Measurements from ENCODE around the gene GSG1L. TPM values are rescaled to one million over a fixed set of nuclear protein-coding genes. Genes with fewer than 3 reads are reported as not detected.

The GSG1L gene
- 0.19 TPM for total RNA-seq
- long read RNA-seq = 0 reads

GRCh38 chr16:28063591-28064061, at the start of gene GSG1L:
TSS of gene GSG1L (minus strand) at chr16:28063714. CDS start at chr16:28063424, 290 bp downstream.
- intact Hi-C loops (cut with DNase I) = no loop called here
- ATAC-seq (peak; percentile 51), DNase-seq (ENCODE audit: missing footprints) (no peak)

DNA sequence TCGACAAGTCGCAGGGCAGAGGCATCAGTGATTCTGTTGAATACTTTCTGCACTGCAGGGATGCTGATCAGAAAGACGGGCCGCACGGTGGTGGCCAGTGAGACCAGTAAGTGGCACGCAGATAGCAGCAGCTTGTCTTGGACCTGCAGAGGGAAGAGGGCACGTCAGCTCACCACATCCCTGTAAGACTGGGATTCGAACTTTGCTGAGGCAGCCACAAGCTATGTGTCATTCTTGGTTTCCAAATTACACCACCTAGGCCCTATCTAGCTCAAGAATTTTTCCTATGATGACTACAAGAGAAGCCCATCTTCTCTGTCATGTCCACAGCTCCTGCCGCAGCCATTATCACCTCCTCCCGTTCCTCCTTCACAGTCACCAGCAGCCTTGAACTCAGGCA, 49.4 kb upstream of the GSG1L start:
- DNase-seq (ENCODE audit: missing footprints) (no peak), ATAC-seq (no peak)
- intact Hi-C loops (cut with DNase I) = no loop called here

DNA sequence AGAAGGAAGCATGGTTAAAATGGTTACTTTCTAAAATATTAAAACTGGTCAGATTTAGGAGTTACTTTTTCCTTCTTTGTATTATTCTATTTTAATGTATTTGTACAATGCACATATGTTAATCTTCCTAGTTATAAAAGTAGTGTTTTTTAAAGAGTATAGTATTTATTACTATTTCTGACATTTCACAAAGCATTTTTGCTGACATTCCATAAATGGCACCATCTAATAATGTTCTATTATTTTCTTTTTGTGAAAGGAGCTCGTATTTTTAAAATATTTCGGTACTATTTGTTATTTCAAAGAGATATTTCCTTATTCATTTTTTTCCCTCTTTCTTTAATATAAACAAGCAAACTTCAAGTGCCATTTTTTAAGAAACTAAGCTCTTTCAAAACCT, 47.5 kb upstream of the GSG1L start:
- DNase-seq (ENCODE audit: missing footprints) = no peak
- ATAC-seq = no peak
- intact Hi-C loops (cut with DNase I) = no loop called here

- intact Hi-C loops (cut with DNase I) = no loop called here
- ATAC-seq = no peak
- no peak for DNase-seq (ENCODE audit: missing footprints)
These were observed 47.0 kb upstream of the GSG1L start for GRCh38 chr16:28110479-28110878.

DNA sequence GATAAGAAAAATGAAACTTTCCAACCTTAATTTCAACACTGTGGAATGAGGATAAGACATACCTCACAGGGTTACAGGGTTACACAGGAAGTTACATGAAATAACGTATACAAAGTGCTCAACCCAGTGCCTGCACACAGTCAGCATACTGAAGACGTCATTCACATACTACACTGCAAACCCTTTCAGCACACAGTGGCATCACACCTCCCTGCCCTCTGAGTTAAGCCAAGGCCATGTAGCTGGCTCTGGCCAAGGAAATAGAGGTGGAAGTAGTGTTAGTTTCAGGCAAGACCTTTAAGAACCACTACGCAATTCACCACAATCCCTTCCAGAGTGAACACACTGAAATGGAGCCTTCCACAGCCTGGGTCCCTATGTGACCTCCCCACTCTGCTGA, 46.6 kb upstream of the GSG1L start:
- DNase-seq (ENCODE audit: missing footprints) (no peak), ATAC-seq (no peak)
- intact Hi-C loops (cut with DNase I) = no loop called here

GRCh38 chr16:28108590-28109247, 45.2 kb upstream of the GSG1L start:
- intact Hi-C loops (cut with DNase I) = no loop called here
- ATAC-seq (no peak), DNase-seq (ENCODE audit: missing footprints) (no peak)

DNA sequence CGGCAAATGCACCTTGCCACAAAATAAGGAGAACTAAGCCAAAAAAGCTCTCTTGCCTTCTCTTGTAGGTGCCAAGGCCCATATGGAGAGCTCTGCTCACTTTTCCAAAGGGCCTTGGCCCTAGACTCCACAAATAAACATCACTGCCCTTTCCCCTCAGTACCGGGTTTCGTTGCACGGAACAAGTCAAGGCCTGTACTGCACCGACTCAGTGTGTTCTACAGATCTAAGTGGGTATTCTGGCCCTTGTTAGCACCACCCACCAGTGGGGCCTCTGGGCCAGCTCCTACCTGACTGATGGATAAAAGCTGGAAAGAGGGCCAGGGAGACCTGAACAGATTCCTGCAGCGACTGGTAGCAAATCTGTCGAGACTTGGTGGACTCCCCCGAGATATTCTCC, 43.7 kb upstream of the GSG1L start:
- ATAC-seq (no peak), DNase-seq (ENCODE audit: missing footprints) (no peak)
- intact Hi-C loops (cut with DNase I) = no loop called here

DNA sequence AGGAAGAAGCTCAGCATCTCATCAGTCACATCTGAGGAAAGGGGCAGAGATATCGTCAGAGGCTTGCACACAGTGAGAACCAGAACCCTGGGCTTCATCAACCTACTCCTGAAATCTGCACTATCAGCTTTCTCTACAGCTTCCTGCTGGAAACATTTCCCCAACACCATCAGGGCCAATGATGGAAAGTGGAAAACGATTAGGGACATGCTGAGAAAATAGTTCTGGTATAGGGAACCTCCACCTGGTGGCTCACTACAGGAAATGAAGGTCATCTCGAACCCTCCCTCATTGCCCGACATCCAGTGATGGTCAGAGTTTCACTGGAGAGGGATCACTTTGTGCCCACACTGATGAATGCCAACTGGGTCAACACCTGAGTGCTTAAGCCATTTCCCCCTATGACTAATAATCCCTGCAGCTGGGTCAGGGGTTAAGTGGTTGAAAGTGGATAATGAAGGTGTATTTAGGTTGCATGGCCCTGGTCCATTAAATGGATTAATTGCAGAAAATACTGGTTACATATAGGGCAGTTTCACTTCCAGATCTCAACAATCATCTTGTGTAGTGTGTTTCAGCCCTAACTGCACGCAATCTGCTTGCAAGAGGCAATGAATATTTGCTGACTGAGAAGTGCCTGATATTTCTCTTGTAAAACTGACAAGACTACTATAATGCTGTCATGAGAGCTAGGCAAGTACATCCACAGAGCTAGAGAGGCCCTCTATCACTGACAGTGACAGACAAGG, 43.1 kb upstream of the GSG1L start:
- intact Hi-C loops (cut with DNase I) = no loop called here
- DNase-seq (ENCODE audit: missing footprints) (no peak), ATAC-seq (no peak)

DNA sequence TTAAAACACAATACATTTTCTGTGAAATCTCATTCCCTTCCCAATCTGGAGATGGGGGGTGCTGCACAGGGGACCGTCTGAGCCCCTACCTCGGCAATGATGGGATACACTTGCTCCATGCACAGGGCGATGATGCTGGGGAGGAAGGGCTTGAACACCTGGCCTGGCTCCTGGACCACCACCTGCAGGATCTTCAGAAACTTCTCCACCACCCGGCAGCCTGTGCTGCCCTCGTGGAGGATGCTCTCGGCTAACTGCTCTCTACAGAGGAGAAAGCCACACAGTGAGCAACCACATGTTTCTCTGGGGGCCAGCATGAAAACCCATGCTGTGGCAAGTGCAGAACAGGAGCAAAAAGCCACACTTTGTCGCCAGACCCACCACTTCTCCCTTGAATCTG, 42.4 kb upstream of the GSG1L start:
- intact Hi-C loops (cut with DNase I) = no loop called here

DNA sequence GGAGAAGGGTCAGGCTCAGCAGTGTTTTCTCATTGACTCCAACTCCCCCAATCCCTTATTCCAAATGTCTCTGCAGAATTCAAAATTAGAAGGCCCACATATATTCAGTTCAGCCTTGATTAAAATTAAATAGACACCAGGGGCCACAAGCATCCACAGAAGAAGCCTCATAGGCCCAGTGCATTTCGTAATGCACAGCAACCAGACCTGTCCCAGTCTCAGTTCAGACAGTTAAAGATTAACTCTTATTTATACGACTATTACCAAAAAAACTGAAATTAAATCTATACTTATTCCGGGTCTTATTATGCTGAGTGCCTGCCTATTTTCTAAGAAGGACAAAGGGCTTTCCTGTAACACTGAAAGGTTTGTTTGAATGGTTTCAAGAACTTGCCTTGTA, 41.8 kb upstream of the GSG1L start:
- intact Hi-C loops (cut with DNase I) = no loop called here
- no peak for ATAC-seq
- no peak for DNase-seq (ENCODE audit: missing footprints)

More for the DNA sequence above, 42.4 kb upstream of the GSG1L start:
- no peak for DNase-seq (ENCODE audit: missing footprints)
- no peak for ATAC-seq

- intact Hi-C loops (cut with DNase I) = no loop called here
- ATAC-seq = no peak
- DNase-seq (ENCODE audit: missing footprints) = no peak
These were observed 40.9 kb upstream of the GSG1L start for GRCh38 chr16:28104404-28104803.

- DNase-seq (ENCODE audit: missing footprints) = no peak
- ATAC-seq = no peak
- intact Hi-C loops (cut with DNase I) = no loop called here
These were observed 40.1 kb upstream of the GSG1L start for GRCh38 chr16:28103516-28104170.

DNA sequence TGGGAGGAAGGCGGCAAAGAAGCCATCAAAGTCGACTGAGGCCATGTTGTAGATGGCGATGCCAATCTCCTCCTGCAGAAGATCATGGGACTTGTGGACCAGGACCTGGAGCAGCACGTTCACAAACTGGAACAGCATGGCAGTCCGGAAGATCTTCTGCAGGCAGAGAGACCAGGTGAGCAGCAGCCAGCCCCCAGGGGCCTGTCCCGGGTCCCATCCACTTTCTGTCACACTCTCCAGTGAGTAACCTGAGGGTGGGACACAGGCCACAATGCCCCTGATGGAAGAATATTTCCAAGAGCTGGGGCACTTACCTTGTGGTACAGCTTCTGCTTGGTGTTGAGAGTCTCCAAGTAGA, 38.0 kb upstream of the GSG1L start:
- ATAC-seq = no peak
- DNase-seq (ENCODE audit: missing footprints) = no peak
- intact Hi-C loops (cut with DNase I) = no loop called here

- DNase-seq (ENCODE audit: missing footprints) = no peak
- ATAC-seq = no peak
- intact Hi-C loops (cut with DNase I) = no loop called here
These were observed 37.5 kb upstream of the GSG1L start for GRCh38 chr16:28100810-28101532.

- ATAC-seq (no peak), DNase-seq (ENCODE audit: missing footprints) (no peak)
- intact Hi-C loops (cut with DNase I) = no loop called here
These were observed 35.7 kb upstream of the GSG1L start for GRCh38 chr16:28098959-28099945.

GRCh38 chr16:28098171-28098958, 34.9 kb upstream of the GSG1L start:
- no peak for DNase-seq (ENCODE audit: missing footprints)
- intact Hi-C loops (cut with DNase I) = no loop called here
- no peak for ATAC-seq
